GM19239 (cell line): Measurements from ENCODE around the gene CXorf51A.
A peak's percentile ranks its signal among the peaks of the same experiment; 100 is the strongest.
"Not testable (repeated sequence)": the region's sequence is repeated elsewhere in the genome, so short reads cannot be mapped to it uniquely, and the experiment has no call there.

Experiments
- DNase-seq: peaks from one replicate; pipeline ENCODE4 v3.0.0; 2011; ENCODE audit warnings: low spot score; ENCODE audit not compliant: insufficient read length
- FAIRE-seq: peaks from 2 replicates; lab custom pipeline; 2011; peaks lifted over from hg19 to GRCh38; lab: Jason Lieb, UNC

CXorf51A gene

DNA sequence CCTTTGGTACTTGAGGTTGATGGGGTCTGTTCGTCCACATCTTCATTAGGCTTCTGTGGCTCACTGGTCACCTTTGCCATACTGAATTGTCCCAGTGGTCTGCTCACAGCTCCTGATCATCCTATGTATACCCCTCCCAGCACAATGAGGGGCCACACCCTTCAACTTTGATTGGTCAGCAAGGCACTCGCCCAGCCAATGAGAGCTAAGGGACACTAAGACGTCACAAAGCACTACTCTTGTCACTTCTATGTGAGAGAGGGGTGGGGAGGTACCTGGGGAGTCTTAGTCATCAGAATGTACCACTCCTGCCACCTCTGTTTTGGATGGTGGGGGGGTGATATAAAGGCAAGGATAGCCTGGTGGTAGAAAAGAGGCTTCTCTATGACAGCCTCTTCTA lies at the start of gene CXorf51A:
TSS of gene CXorf51A (minus strand) at position 101 of the 400 bp plus-strand sequence. CDS start at position 80, 21 bp downstream.
- not testable (repeated sequence) for DNase-seq
- peak; percentile 4 for FAIRE-seq

DNA sequence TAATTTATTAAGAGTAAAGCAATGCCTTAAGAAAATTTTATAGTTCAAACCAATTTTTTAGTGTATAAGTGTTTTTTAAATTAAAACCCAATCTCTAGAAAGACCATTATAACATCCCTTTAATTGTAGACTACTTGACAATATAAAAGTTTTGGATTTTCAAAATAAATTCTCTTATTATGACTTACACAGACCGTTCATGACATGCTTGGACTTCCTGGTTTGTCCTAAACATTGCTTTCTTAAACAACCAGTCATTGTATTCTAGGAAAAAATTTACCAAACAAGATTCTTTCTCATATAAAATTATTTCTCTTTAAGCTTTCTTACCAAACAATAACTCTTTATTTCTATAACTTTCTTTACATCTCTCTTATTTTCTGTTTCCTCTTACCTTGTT lies 49.0 kb upstream of the CXorf51A start:
- no peak for FAIRE-seq
- DNase-seq, result no peak

DNA sequence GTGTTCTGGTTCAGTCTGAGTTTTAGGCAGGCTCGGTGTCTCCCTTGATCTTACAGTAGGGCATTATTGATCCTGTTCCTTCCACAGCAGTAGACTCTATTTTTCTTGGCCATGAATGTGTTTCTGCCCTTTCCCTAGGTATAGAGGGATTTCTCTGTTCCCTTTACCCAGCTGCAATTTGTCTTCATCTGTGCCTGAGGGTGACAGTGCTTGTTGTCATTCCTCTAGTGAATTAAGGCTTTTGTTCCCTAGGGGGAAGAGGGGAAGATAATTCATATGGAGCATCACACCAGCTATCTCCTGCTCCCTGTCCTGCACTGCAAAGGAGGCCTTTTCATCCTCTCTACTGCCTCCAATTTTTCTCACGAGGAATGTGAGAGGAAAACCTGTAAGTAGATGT lies 39.7 kb upstream of the CXorf51A start:
- DNase-seq (no peak), FAIRE-seq (no peak)

DNA sequence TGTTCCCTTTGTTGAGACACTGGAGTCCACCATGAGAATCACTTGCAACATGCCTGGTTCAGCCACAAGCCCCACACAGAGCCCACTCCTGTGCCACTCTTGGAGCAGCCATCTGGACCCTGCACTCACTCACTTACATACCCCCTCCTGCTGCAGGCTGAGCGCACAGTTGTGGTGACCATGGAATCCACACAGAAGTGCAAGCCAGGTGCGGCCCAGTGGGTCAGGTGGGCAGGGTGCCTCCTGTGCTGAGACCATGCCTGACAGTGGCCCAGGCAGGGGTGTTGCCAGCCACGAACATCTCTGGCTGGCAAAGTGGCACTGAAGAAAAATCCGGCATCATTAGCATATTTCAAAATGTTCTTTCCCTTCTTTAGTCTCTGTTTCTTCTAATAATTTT lies 17.4 kb upstream of the CXorf51A start:
- DNase-seq (no peak), FAIRE-seq (no peak)

DNA sequence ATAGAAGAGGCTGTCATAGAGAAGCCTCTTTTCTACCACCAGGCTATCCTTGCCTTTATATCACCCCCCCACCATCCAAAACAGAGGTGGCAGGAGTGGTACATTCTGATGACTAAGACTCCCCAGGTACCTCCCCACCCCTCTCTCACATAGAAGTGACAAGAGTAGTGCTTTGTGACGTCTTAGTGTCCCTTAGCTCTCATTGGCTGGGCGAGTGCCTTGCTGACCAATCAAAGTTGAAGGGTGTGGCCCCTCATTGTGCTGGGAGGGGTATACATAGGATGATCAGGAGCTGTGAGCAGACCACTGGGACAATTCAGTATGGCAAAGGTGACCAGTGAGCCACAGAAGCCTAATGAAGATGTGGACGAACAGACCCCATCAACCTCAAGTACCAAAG lies 5.1 kb downstream of the CXorf51A start, which contains the start of gene CXorf51B:
TSS of gene CXorf51B (plus strand) at position 301 of the 400 bp plus-strand sequence. CDS start at position 322, 21 bp downstream.
- not testable (repeated sequence) for FAIRE-seq, DNase-seq
